Lung microvascular endothelial cell (primary cell): ENCODE measurements around the gene C13orf46. TPM values are rescaled to one million over a fixed set of nuclear protein-coding genes. Genes with fewer than 3 reads are reported as not detected.
A peak's percentile ranks its signal among the peaks of the same experiment; 100 is the strongest.
"Not testable (repeated sequence)": the region's sequence is repeated elsewhere in the genome, so short reads cannot be mapped to it uniquely, and the experiment has no call there.

Source experiments
- DNase-seq, 2 donors: peaks; one replicate each; pipeline versions ENCODE4 v3.0.0 to v3.0.0-alpha.2; 2010; ENCODE audit warnings: low read depth in 2 of 2
- total RNA-seq: library from RNA; depleted of rRNA; stranded (reverse); fragments of >200 nt; gene quantifications from 2 replicates; pipeline ENCODE4 v1.2.1, GENCODE V29; 2014

C13orf46 gene
- total RNA-seq, 1 donor from 2014 or later = 0.20 TPM

GRCh38 chr13:113913408-113913807 lies 60.5 kb downstream of the C13orf46 start:
- DNase-seq = not testable (repeated sequence)

GRCh38 chr13:113912596-113912995 lies 61.3 kb downstream of the C13orf46 start:
- DNase-seq = no peak

- no peak for DNase-seq
Observed at GRCh38 chr13:113907635-113908617, 66.0 kb downstream of the C13orf46 start.

GRCh38 chr13:113906571-113906970 lies 67.3 kb downstream of the C13orf46 start:
- DNase-seq = no peak

- no peak for DNase-seq
Observed at GRCh38 chr13:113905942-113906341, 67.9 kb downstream of the C13orf46 start.

GRCh38 chr13:113905018-113905417 lies 68.9 kb downstream of the C13orf46 start:
- DNase-seq = no peak

- DNase-seq = peak; percentile 70 to 81
Observed at GRCh38 chr13:113904411-113904810, 69.5 kb downstream of the C13orf46 start.

GRCh38 chr13:113903912-113904311 lies 70.0 kb downstream of the C13orf46 start:
- no peak for DNase-seq

Other genes with a start within 250 kb of the C13orf46 start
- 42.7 and 55.8 TPM in 2 replicates for gene TMEM255B, start 214.8 kb downstream of the C13orf46 start, total RNA-seq
- gene GAS6, start 110.0 kb downstream of the C13orf46 start, total RNA-seq = 54.5 and 130 TPM in 2 replicates
- 25.4 and 25.5 TPM in 2 replicates for gene RASA3, start 158.5 kb upstream of the C13orf46 start, total RNA-seq
- gene CFAP97D2, start 205.2 kb upstream of the C13orf46 start, total RNA-seq = not detected in 2 replicates